Spleen (tissue), 7 donors: ENCODE measurements around the gene SHISA4.

ENCODE experiments used
- POLR2A ChIP-seq, 3 donors: fragments of 450-650 bp; IDR thresholded peaks; one replicate each; pipeline ENCODE4 v1.5.1; 2017; ENCODE audit warnings: antibody characterized with exemption in 3 of 3, mild to moderate bottlenecking in 1 of 3
- TF ChIP-seq, protein P1 (sequence below), 11 experiments: fragments of 200-600 bp in 7 of 11; fragments of 450-650 bp in 4 of 11; sonication (generic) in 4 of 11; IDR thresholded peaks in 8 of 11; conservative IDR thresholded peaks in 3 of 11; 1 replicate in 7 of 11; 2 replicates in 4 of 11; pipeline versions ENCODE4 v1.4.0 to v1.8.0; 2016 to 2021; ENCODE audit warnings: antibody characterized with exemption in 11 of 11, inconsistent platforms in 4 of 11, mild to moderate bottlenecking in 1 of 11
- donor health status: DM: no; HTN: no; CAD: no; lungs with moderate emphysema.
- donor health status: DM: no; HTN: no; CAD: no.
- donor health status: DM: no; HTN: no; CAD: no.

DNA sequence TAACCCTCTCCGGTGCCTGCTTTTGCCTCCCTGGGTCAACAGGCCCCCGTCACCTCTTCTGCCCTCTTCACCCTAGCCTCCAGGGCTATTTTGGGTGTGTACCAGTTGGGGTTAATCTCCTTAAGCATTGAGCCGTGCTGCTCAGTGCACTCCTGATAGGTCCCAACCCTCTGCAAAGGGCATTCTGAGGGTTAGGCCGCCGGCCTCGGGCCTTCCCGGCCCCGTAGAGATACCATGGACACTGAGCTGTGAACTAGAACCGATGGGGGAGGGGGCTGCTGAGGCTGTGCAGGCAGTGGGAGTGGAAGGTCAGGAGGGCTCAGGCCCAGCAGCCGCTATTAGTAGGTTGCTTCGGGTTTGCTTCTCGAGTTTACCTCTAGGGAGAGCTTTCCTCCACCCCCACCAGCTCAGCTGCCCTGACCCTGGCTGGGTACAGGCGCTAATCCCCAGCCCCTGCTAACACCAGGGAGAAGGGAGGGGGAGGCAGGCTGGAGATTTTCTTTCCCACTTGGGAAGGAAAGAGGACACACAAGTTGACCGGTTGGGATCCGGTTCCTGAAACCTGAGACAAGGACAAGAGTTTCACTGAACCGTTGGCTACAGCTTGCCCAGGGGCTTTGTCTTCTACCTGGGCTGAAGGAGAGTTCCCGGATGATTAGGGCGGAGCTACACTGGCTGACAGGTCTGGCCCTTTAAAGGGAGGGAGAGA, 52.9 kb downstream of the SHISA4 start:
- TF ChIP-seq, protein P1, sequence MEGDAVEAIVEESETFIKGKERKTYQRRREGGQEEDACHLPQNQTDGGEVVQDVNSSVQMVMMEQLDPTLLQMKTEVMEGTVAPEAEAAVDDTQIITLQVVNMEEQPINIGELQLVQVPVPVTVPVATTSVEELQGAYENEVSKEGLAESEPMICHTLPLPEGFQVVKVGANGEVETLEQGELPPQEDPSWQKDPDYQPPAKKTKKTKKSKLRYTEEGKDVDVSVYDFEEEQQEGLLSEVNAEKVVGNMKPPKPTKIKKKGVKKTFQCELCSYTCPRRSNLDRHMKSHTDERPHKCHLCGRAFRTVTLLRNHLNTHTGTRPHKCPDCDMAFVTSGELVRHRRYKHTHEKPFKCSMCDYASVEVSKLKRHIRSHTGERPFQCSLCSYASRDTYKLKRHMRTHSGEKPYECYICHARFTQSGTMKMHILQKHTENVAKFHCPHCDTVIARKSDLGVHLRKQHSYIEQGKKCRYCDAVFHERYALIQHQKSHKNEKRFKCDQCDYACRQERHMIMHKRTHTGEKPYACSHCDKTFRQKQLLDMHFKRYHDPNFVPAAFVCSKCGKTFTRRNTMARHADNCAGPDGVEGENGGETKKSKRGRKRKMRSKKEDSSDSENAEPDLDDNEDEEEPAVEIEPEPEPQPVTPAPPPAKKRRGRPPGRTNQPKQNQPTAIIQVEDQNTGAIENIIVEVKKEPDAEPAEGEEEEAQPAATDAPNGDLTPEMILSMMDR (IDR thresholded peaks at IDR 0.05 in 8 of 11, conservative IDR thresholded peaks at IDR 0.05 in 3 of 11): no peak
- no peak for TF ChIP-seq POLR2A (IDR thresholded peaks at IDR 0.05)
